ENCODE results near the gene RNPEPL1. TPM values are rescaled to one million over a fixed set of nuclear protein-coding genes. Genes with fewer than 3 reads are reported as not detected.

The RNPEPL1 gene
- total and polyA plus RNA-seq, 2 experiments from 2014 or later: 6.0 to 21.0 TPM

GRCh38 chr2:240518981-240519380 is 49.3 kb upstream of the RNPEPL1 start:
- ATAC-seq (no peak), DNase-seq (ENCODE audit: low spot score) (no peak)
- peaks cover 19% of the 10 kb centered on the region for H3K4me1 Mint-ChIP-seq
- H4K20me1 ChIP-seq (replicated peaks; ENCODE audit: insufficient read depth): no peaks in the 10 kb centered on the region
- H3K27me3 ChIP-seq (ENCODE audit: insufficient read depth): peaks cover 17% of the 10 kb centered on the region
- peaks cover 7% of the 10 kb centered on the region for H3K4me1 ChIP-seq (ENCODE audit: insufficient read depth)
- H3F3A ChIP-seq (replicated peaks; ENCODE audit: low read depth): no peaks in the 10 kb centered on the region
- H3K36me3 Mint-ChIP-seq (ENCODE audit: low read depth): peaks cover 20% of the 10 kb centered on the region
- no peak overlapping the region for H3K4me2 ChIP-seq
- no peaks in the 10 kb centered on the region for H3K36me3 ChIP-seq (ENCODE audit: insufficient read depth)
- no peaks in the 10 kb centered on the region for H3K9me2 ChIP-seq (ENCODE audit: insufficient read depth)
- H3K27ac Mint-ChIP-seq: no peak overlapping the region
- peak overlapping the region; percentile 72; the same call in 1 of the 3 replicates for H3K4me3 Mint-ChIP-seq
- no peak for TF ChIP-seq POLR2AphosphoS5 (IDR thresholded peaks at IDR 0.05; ENCODE audit: low read depth)
- H2AFZ ChIP-seq: no peak overlapping the region
- no peak overlapping the region for H3K4me3 ChIP-seq
- H3K27me3 Mint-ChIP-seq (ENCODE audit: insufficient read depth, low read depth, poor library complexity): peaks cover 27% of the 10 kb centered on the region
- no peak overlapping the region for H3K27ac ChIP-seq (ENCODE audit: low read depth)
- H3K79me2 ChIP-seq (replicated peaks; ENCODE audit: insufficient read depth): no peaks in the 10 kb centered on the region
- peaks cover 19% of the 10 kb centered on the region for H3K9me3 Mint-ChIP-seq

- Mint-ChIP-seq H3K27ac (no peak overlapping the region), H3K4me3 (peak overlapping the region; percentile 72), H3K4me1 (peaks cover 19% of the 10 kb centered on the region), H3K36me3 (ENCODE audit: low read depth) (peaks cover 26% of the 10 kb centered on the region), H3K9me3 (peaks cover 25% of the 10 kb centered on the region), H3K27me3 (ENCODE audit: insufficient read depth, low read depth, poor library complexity) (peaks cover 27% of the 10 kb centered on the region)
- Histone ChIP-seq H3K9me2 (ENCODE audit: insufficient read depth) (no peaks in the 10 kb centered on the region), H3K27ac (ENCODE audit: low read depth) (no peak overlapping the region), H3K4me3 (peak overlapping the region; percentile 56), H3K4me2 (peak overlapping the region; percentile 86), H4K20me1 (replicated peaks; ENCODE audit: insufficient read depth) (no peaks in the 10 kb centered on the region), H3F3A (replicated peaks; ENCODE audit: low read depth) (no peaks in the 10 kb centered on the region), H3K36me3 (ENCODE audit: insufficient read depth) (no peaks in the 10 kb centered on the region), H3K27me3 (ENCODE audit: insufficient read depth) (peaks cover 17% of the 10 kb centered on the region), H3K79me2 (replicated peaks; ENCODE audit: insufficient read depth) (no peaks in the 10 kb centered on the region), H3K4me1 (ENCODE audit: insufficient read depth) (peaks cover 7% of the 10 kb centered on the region), H2AFZ (peak overlapping the region; percentile 49)
- ATAC-seq (peak; percentile 34), DNase-seq (ENCODE audit: low spot score) (peak; percentile 29)
- TF ChIP-seq ZNF331 (CRISPR knock-in tag; IDR thresholded peaks at IDR 0.05; ENCODE audit: low read depth): no peak
- TF ChIP-seq EZH2phosphoT487 (IDR thresholded peaks at IDR 0.05; ENCODE audit: unreplicated experiment): no peak
- no peak for TF ChIP-seq CTCF (conservative IDR thresholded peaks at IDR 0.05; ENCODE audit: low read depth in 2 of 2)
- TF ChIP-seq, protein P1, sequence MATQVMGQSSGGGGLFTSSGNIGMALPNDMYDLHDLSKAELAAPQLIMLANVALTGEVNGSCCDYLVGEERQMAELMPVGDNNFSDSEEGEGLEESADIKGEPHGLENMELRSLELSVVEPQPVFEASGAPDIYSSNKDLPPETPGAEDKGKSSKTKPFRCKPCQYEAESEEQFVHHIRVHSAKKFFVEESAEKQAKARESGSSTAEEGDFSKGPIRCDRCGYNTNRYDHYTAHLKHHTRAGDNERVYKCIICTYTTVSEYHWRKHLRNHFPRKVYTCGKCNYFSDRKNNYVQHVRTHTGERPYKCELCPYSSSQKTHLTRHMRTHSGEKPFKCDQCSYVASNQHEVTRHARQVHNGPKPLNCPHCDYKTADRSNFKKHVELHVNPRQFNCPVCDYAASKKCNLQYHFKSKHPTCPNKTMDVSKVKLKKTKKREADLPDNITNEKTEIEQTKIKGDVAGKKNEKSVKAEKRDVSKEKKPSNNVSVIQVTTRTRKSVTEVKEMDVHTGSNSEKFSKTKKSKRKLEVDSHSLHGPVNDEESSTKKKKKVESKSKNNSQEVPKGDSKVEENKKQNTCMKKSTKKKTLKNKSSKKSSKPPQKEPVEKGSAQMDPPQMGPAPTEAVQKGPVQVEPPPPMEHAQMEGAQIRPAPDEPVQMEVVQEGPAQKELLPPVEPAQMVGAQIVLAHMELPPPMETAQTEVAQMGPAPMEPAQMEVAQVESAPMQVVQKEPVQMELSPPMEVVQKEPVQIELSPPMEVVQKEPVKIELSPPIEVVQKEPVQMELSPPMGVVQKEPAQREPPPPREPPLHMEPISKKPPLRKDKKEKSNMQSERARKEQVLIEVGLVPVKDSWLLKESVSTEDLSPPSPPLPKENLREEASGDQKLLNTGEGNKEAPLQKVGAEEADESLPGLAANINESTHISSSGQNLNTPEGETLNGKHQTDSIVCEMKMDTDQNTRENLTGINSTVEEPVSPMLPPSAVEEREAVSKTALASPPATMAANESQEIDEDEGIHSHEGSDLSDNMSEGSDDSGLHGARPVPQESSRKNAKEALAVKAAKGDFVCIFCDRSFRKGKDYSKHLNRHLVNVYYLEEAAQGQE (IDR thresholded peaks at IDR 0.05; ENCODE audit: unreplicated experiment): no peak
- TF ChIP-seq NANOG (IDR thresholded peaks at IDR 0.05; ENCODE audit: borderline replicate concordance): no peak
- TF ChIP-seq, protein P2, sequence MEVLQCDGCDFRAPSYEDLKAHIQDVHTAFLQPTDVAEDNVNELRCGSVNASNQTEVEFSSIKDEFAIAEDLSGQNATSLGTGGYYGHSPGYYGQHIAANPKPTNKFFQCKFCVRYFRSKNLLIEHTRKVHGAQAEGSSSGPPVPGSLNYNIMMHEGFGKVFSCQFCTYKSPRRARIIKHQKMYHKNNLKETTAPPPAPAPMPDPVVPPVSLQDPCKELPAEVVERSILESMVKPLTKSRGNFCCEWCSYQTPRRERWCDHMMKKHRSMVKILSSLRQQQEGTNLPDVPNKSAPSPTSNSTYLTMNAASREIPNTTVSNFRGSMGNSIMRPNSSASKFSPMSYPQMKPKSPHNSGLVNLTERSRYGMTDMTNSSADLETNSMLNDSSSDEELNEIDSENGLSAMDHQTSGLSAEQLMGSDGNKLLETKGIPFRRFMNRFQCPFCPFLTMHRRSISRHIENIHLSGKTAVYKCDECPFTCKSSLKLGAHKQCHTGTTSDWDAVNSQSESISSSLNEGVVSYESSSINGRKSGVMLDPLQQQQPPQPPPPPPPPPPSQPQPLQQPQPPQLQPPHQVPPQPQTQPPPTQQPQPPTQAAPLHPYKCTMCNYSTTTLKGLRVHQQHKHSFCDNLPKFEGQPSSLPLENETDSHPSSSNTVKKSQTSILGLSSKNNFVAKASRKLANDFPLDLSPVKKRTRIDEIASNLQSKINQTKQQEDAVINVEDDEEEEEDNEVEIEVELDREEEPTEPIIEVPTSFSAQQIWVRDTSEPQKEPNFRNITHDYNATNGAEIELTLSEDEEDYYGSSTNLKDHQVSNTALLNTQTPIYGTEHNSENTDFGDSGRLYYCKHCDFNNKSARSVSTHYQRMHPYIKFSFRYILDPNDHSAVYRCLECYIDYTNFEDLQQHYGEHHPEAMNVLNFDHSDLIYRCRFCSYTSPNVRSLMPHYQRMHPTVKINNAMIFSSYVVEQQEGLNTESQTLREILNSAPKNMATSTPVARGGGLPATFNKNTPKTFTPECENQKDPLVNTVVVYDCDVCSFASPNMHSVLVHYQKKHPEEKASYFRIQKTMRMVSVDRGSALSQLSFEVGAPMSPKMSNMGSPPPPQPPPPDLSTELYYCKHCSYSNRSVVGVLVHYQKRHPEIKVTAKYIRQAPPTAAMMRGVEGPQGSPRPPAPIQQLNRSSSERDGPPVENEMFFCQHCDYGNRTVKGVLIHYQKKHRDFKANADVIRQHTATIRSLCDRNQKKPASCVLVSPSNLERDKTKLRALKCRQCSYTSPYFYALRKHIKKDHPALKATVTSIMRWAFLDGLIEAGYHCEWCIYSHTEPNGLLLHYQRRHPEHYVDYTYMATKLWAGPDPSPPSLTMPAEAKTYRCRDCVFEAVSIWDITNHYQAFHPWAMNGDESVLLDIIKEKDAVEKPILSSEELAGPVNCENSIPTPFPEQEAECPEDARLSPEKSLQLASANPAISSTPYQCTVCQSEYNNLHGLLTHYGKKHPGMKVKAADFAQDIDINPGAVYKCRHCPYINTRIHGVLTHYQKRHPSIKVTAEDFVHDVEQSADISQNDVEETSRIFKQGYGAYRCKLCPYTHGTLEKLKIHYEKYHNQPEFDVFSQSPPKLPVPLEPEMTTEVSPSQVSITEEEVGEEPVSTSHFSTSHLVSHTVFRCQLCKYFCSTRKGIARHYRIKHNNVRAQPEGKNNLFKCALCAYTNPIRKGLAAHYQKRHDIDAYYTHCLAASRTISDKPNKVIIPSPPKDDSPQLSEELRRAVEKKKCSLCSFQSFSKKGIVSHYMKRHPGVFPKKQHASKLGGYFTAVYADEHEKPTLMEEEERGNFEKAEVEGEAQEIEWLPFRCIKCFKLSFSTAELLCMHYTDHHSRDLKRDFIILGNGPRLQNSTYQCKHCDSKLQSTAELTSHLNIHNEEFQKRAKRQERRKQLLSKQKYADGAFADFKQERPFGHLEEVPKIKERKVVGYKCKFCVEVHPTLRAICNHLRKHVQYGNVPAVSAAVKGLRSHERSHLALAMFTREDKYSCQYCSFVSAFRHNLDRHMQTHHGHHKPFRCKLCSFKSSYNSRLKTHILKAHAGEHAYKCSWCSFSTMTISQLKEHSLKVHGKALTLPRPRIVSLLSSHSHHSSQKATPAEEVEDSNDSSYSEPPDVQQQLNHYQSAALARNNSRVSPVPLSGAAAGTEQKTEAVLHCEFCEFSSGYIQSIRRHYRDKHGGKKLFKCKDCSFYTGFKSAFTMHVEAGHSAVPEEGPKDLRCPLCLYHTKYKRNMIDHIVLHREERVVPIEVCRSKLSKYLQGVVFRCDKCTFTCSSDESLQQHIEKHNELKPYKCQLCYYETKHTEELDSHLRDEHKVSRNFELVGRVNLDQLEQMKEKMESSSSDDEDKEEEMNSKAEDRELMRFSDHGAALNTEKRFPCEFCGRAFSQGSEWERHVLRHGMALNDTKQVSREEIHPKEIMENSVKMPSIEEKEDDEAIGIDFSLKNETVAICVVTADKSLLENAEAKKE (CRISPR knock-in tag; IDR thresholded peaks at IDR 0.05): no peak
- TF ChIP-seq EZH2 (IDR thresholded peaks at IDR 0.05; ENCODE audit: low read depth, unreplicated experiment): no peak
- TF ChIP-seq POLR2AphosphoS5 (IDR thresholded peaks at IDR 0.05; ENCODE audit: low read depth): no peak
- no peak for TF ChIP-seq STAT1 (IDR thresholded peaks at IDR 0.05; ENCODE audit: unreplicated experiment)
Observed at GRCh38 chr2:240519396-240520129, 48.7 kb upstream of the RNPEPL1 start.
